Liver (tissue), 3 donors: ENCODE data around the gene CAP2.

Experiments
- GABPA ChIP-seq, 2 donors: IDR thresholded peaks in 1 of 2; conservative IDR thresholded peaks in 1 of 2; 2 replicates each; pipeline ENCODE4 v1.6.1; 2016; ENCODE audit warnings: antibody characterized with exemption in 2 of 2, mild to moderate bottlenecking in 1 of 2, moderate library complexity in 1 of 2
- RAD21 ChIP-seq, 2 donors: IDR thresholded peaks; 2 replicates each; pipeline ENCODE4 v1.6.1; 2016; ENCODE audit warnings: antibody characterized with exemption in 2 of 2, mild to moderate bottlenecking in 2 of 2
- TAF1 ChIP-seq: conservative IDR thresholded peaks from 2 replicates; pipeline ENCODE4 v1.6.1; 2016; ENCODE audit warnings: antibody characterized with exemption, mild to moderate bottlenecking
- TF ChIP-seq, protein P1 (sequence below): fragments of 150-350 bp; IDR thresholded peaks from 2 replicates; pipeline ENCODE4 v1.5.1; 2017; ENCODE audit warnings: improper control_type of control experiment, low read depth, low read length; ENCODE audit not compliant: missing input control
- TF ChIP-seq, protein P2 (sequence below): IDR thresholded peaks from 2 replicates; pipeline ENCODE4 v1.6.1; 2016; ENCODE audit warnings: antibody characterized with exemption
- donor health status: healthy.
- donor health status: healthy.

DNA sequence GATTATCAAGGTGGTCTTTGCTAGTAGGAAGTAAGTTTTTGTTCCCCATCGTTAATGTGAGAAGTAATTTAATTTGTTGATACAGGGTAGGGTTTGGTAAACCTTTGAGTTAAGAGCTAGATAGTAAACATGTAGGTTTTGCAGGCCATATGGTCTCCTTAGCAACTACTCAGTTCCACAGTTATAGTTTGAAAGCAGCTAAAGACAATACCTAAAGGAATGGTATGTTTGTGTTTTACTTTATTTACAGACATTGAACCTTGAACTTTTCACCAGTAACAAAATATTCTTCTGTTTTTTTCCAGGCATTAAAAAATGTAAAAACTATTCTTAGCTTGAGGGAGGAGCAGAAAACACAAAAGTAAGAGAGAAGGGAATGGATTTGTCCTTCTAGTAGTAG, 1.7 kb downstream of the CAP2 start:
- TF ChIP-seq, protein P1, sequence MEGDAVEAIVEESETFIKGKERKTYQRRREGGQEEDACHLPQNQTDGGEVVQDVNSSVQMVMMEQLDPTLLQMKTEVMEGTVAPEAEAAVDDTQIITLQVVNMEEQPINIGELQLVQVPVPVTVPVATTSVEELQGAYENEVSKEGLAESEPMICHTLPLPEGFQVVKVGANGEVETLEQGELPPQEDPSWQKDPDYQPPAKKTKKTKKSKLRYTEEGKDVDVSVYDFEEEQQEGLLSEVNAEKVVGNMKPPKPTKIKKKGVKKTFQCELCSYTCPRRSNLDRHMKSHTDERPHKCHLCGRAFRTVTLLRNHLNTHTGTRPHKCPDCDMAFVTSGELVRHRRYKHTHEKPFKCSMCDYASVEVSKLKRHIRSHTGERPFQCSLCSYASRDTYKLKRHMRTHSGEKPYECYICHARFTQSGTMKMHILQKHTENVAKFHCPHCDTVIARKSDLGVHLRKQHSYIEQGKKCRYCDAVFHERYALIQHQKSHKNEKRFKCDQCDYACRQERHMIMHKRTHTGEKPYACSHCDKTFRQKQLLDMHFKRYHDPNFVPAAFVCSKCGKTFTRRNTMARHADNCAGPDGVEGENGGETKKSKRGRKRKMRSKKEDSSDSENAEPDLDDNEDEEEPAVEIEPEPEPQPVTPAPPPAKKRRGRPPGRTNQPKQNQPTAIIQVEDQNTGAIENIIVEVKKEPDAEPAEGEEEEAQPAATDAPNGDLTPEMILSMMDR, result no peak
- TF ChIP-seq TAF1 (no peak), RAD21 (IDR thresholded peaks at IDR 0.05) (no peak), GABPA (IDR thresholded peaks at IDR 0.05 in 1 of 2, conservative IDR thresholded peaks at IDR 0.05 in 1 of 2) (no peak)
- TF ChIP-seq, protein P2, sequence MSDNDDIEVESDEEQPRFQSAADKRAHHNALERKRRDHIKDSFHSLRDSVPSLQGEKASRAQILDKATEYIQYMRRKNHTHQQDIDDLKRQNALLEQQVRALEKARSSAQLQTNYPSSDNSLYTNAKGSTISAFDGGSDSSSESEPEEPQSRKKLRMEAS, result no peak
